ENCODE measurements around the gene YBX3.

DNA sequence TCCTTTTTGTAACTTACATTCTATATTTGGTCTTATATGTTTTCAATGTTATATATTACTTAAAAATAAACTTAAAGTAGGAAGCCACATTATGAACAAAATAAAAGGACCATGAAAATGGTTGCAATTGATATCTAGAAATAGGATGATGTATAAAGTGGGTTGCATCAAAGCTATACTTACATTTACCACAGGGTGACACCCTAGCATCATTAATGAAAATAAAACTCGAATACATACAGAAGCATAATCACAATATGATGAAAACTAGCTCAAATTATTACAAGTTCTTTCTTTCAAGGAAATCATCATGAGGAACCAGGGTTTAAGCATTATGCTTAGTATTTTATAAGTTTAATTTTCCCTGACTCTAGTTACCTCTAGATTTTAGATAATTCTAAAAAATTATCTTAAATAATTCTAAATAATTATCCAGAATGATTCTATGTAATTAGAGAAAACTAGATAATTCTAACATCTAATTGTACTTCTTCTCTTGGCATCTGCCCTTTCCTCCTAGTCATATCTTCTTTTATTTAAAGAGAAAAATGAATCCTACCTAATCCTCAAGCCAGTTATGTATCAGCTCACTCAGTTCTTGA is 48.1 kb upstream of the YBX3 start:
- TF ChIP-seq POLR2A (IDR thresholded peaks at IDR 0.05), result no peak
- TF ChIP-seq, protein P1, sequence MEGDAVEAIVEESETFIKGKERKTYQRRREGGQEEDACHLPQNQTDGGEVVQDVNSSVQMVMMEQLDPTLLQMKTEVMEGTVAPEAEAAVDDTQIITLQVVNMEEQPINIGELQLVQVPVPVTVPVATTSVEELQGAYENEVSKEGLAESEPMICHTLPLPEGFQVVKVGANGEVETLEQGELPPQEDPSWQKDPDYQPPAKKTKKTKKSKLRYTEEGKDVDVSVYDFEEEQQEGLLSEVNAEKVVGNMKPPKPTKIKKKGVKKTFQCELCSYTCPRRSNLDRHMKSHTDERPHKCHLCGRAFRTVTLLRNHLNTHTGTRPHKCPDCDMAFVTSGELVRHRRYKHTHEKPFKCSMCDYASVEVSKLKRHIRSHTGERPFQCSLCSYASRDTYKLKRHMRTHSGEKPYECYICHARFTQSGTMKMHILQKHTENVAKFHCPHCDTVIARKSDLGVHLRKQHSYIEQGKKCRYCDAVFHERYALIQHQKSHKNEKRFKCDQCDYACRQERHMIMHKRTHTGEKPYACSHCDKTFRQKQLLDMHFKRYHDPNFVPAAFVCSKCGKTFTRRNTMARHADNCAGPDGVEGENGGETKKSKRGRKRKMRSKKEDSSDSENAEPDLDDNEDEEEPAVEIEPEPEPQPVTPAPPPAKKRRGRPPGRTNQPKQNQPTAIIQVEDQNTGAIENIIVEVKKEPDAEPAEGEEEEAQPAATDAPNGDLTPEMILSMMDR (IDR thresholded peaks at IDR 0.05), result peak in 2 of 3 donors; percentile 49 to 56
- TF ChIP-seq EP300 (IDR thresholded peaks at IDR 0.05), result no peak
